ENCODE results near the gene CCDC187. TPM values are rescaled to one million over a fixed set of nuclear protein-coding genes. Genes with fewer than 3 reads are reported as not detected.

Gene CCDC187
- total RNA-seq, 4 donors from 2014 or later, result 0.13 to 0.45 TPM; not detected in 2

GRCh38 chr9:136309101-136309801 is 5.4 kb upstream of the CCDC187 start:
- Histone ChIP-seq H3K27me3 (peaks cover 50% of the 10 kb centered on the region), H3K4me3 (no peak overlapping the region), H3K4me1 (peaks cover 5% of the 10 kb centered on the region), H3K36me3 (no peaks in the 10 kb centered on the region), H3K27ac (no peak overlapping the region), H3K9me3 (no peaks in the 10 kb centered on the region)
- DNase-seq (ENCODE audit: low spot score in 2 of 2), result no peak
- WGBS, result 88% methylated on average over 5 of the region's 22 CpGs
- no peak for TF ChIP-seq POLR2AphosphoS5 (IDR thresholded peaks at IDR 0.05)
- TF ChIP-seq POLR2A (IDR thresholded peaks at IDR 0.05), result no peak
- no peak for TF ChIP-seq EP300 (IDR thresholded peaks at IDR 0.05)
- no peak for TF ChIP-seq CTCF (IDR thresholded peaks at IDR 0.05)

- no peak for TF ChIP-seq EP300 (IDR thresholded peaks at IDR 0.05)
- TF ChIP-seq POLR2AphosphoS5 (IDR thresholded peaks at IDR 0.05), result no peak
- TF ChIP-seq POLR2A (IDR thresholded peaks at IDR 0.05), result no peak
- no peak for TF ChIP-seq CTCF (IDR thresholded peaks at IDR 0.05)
- Histone ChIP-seq H3K4me3 (no peak overlapping the region), H3K36me3 (no peaks in the 10 kb centered on the region), H3K27ac (no peak overlapping the region), H3K27me3 (peaks cover 54% of the 10 kb centered on the region), H3K9me3 (no peaks in the 10 kb centered on the region), H3K4me1 (peaks cover 5% of the 10 kb centered on the region)
- no peak for DNase-seq (ENCODE audit: low spot score in 2 of 2)
Observed at GRCh38 chr9:136308702-136309053, 4.8 kb upstream of the CCDC187 start.

- Histone ChIP-seq H3K4me3 (no peak overlapping the region), H3K4me1 (peaks cover 5% of the 10 kb centered on the region), H3K27me3 (peaks cover 59% of the 10 kb centered on the region), H3K9me3 (no peaks in the 10 kb centered on the region), H3K36me3 (no peaks in the 10 kb centered on the region), H3K27ac (no peak overlapping the region)
- no peak for DNase-seq (ENCODE audit: low spot score in 2 of 2)
- 86% methylated on average over 4 of the region's 4 CpGs for WGBS
- TF ChIP-seq POLR2A (IDR thresholded peaks at IDR 0.05), result no peak
- no peak for TF ChIP-seq CTCF (IDR thresholded peaks at IDR 0.05)
- TF ChIP-seq POLR2AphosphoS5 (IDR thresholded peaks at IDR 0.05), result no peak
- no peak for TF ChIP-seq EP300 (IDR thresholded peaks at IDR 0.05)
Observed at GRCh38 chr9:136308006-136308701, 4.3 kb upstream of the CCDC187 start.

GRCh38 chr9:136307215-136307750 is 3.4 kb upstream of the CCDC187 start:
- TF ChIP-seq POLR2A (IDR thresholded peaks at IDR 0.05) (no peak), POLR2AphosphoS5 (IDR thresholded peaks at IDR 0.05) (no peak), EP300 (IDR thresholded peaks at IDR 0.05) (no peak), CTCF (IDR thresholded peaks at IDR 0.05) (no peak)
- H3K4me1 ChIP-seq, result peaks cover 9% of the 10 kb centered on the region
- no peak for DNase-seq (ENCODE audit: low spot score in 2 of 2)
- no peaks in the 10 kb centered on the region for H3K9me3 ChIP-seq
- no peak overlapping the region for H3K4me3 ChIP-seq
- WGBS, result 66% methylated on average over 4 of the region's 4 CpGs
- H3K27ac ChIP-seq, result no peak overlapping the region
- H3K36me3 ChIP-seq, result no peaks in the 10 kb centered on the region
- peaks cover 68% of the 10 kb centered on the region for H3K27me3 ChIP-seq
